ENCODE measurements around the gene COL5A1.

Gene COL5A1

DNA sequence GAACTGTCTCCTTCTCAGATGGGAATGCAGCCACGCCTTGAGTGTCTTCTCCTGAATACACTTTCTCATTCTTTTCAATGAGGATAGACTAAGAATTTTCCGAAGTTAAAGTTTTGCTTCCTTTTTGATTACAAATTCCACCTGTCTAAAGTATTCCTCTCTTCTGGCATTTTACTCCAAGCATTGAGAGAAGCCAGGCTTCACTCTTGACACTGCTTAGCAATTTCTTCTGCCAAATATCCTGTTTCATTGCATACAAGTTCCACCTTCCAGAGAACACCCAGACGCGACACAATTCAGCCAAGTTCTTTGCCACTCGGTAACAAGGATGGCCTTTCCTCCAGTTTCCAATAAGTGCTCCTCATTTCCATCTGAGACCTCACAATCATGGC, 35.6 kb upstream of the COL5A1 start:
- H3K27me3 ChIP-seq (ENCODE audit: insufficient read depth, poor library complexity, severe bottlenecking) = no peaks in the 10 kb centered on the region
- DNase-seq (ENCODE audit: low read depth in 1 of 2, low spot score in 1 of 2) = no peak
- H3K4me3 ChIP-seq (replicated peaks; ENCODE audit: insufficient read depth, low read length) = no peak overlapping the region
- no peak overlapping the region for H3K27ac ChIP-seq (replicated peaks)
- TF ChIP-seq GABPA (IDR thresholded peaks at IDR 0.05; ENCODE audit: low read depth) (no peak), SPI1 (IDR thresholded peaks at IDR 0.05; ENCODE audit: borderline replicate concordance, low read depth) (no peak), POLR2AphosphoS5 (IDR thresholded peaks at IDR 0.05; ENCODE audit: low read depth) (no peak)
- TF ChIP-seq, protein P1, sequence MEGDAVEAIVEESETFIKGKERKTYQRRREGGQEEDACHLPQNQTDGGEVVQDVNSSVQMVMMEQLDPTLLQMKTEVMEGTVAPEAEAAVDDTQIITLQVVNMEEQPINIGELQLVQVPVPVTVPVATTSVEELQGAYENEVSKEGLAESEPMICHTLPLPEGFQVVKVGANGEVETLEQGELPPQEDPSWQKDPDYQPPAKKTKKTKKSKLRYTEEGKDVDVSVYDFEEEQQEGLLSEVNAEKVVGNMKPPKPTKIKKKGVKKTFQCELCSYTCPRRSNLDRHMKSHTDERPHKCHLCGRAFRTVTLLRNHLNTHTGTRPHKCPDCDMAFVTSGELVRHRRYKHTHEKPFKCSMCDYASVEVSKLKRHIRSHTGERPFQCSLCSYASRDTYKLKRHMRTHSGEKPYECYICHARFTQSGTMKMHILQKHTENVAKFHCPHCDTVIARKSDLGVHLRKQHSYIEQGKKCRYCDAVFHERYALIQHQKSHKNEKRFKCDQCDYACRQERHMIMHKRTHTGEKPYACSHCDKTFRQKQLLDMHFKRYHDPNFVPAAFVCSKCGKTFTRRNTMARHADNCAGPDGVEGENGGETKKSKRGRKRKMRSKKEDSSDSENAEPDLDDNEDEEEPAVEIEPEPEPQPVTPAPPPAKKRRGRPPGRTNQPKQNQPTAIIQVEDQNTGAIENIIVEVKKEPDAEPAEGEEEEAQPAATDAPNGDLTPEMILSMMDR (IDR thresholded peaks at IDR 0.05; ENCODE audit: insufficient read depth, low read length) = no peak
- TF ChIP-seq, protein P2, sequence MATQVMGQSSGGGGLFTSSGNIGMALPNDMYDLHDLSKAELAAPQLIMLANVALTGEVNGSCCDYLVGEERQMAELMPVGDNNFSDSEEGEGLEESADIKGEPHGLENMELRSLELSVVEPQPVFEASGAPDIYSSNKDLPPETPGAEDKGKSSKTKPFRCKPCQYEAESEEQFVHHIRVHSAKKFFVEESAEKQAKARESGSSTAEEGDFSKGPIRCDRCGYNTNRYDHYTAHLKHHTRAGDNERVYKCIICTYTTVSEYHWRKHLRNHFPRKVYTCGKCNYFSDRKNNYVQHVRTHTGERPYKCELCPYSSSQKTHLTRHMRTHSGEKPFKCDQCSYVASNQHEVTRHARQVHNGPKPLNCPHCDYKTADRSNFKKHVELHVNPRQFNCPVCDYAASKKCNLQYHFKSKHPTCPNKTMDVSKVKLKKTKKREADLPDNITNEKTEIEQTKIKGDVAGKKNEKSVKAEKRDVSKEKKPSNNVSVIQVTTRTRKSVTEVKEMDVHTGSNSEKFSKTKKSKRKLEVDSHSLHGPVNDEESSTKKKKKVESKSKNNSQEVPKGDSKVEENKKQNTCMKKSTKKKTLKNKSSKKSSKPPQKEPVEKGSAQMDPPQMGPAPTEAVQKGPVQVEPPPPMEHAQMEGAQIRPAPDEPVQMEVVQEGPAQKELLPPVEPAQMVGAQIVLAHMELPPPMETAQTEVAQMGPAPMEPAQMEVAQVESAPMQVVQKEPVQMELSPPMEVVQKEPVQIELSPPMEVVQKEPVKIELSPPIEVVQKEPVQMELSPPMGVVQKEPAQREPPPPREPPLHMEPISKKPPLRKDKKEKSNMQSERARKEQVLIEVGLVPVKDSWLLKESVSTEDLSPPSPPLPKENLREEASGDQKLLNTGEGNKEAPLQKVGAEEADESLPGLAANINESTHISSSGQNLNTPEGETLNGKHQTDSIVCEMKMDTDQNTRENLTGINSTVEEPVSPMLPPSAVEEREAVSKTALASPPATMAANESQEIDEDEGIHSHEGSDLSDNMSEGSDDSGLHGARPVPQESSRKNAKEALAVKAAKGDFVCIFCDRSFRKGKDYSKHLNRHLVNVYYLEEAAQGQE (IDR thresholded peaks at IDR 0.05; ENCODE audit: insufficient replicate concordance, low read depth) = no peak

DNA sequence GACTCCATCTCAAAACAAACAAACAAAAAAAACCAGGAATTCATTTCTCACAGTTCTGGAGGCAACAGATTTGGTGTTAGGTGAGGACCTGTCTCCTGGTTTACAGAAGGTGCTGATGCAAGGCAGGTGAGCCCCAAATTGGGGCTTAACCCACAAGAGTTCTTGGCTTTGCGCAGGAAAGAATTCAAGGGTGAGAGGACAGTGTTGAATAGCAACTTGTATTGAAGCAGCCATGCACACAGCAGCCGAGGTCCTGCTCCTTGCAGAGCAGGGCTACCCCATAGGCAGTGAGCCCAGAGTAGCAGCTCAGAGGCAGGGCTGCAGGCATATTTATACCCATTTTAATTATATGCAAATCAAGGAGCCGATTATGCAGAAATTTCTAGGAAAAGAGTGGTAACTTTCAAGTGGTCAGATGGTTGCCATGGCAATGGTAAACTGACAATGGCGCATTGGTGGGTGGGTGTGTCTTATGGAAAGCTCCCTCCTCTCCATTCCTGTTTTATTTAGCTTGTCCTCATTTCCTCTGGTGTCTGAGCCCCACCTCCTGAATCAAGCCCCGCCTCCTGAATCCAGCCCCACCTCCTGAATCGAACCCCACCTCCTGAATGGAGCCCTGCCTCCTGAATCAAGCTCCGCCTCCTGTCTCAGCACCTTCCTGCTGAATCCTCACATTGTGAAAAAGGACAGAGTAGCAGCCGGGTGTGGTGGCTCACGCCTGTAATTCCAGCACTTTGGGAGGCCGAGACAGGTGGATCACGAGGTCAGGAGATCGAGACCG, 34.5 kb upstream of the COL5A1 start:
- TF ChIP-seq, protein P1 (IDR thresholded peaks at IDR 0.05; ENCODE audit: insufficient read depth, low read length) = no peak
- TF ChIP-seq, protein P2 (IDR thresholded peaks at IDR 0.05; ENCODE audit: insufficient replicate concordance, low read depth) = no peak
- TF ChIP-seq GABPA (IDR thresholded peaks at IDR 0.05; ENCODE audit: low read depth) = no peak
- no peak overlapping the region for H3K4me3 ChIP-seq (replicated peaks; ENCODE audit: insufficient read depth, low read length)
- H3K27me3 ChIP-seq (ENCODE audit: insufficient read depth, poor library complexity, severe bottlenecking) = no peaks in the 10 kb centered on the region
- H3K27ac ChIP-seq (replicated peaks) = no peak overlapping the region
- DNase-seq (ENCODE audit: low read depth in 1 of 2, low spot score in 1 of 2) = no peak

DNA sequence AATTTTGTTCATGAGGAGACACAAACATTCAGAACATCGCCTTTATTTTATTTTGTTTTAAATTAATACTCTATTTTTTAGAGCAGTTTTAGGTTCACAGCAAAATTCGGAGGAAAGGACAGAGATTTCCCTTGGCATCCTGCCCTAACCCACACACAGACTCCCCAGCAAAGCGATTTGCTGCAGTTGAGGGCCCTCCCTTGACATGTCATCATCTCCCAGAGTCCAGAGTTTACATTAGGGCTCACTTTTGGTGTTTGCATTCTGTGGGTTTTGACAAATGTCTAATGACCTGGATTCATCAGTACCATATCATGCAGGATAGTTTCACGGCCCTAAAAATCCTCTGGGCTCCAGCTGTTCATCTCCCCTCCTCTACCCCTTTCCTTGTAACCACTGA, 33.6 kb upstream of the COL5A1 start:
- TF ChIP-seq, protein P1 (IDR thresholded peaks at IDR 0.05; ENCODE audit: insufficient read depth, low read length) = no peak
- TF ChIP-seq, protein P2 (IDR thresholded peaks at IDR 0.05; ENCODE audit: insufficient replicate concordance, low read depth) = no peak
- TF ChIP-seq POLR2AphosphoS5 (IDR thresholded peaks at IDR 0.05; ENCODE audit: low read depth) (no peak), GABPA (IDR thresholded peaks at IDR 0.05; ENCODE audit: low read depth) (no peak), SPI1 (IDR thresholded peaks at IDR 0.05; ENCODE audit: borderline replicate concordance, low read depth) (no peak)
- H3K4me3 ChIP-seq (replicated peaks; ENCODE audit: insufficient read depth, low read length) = no peak overlapping the region
- H3K27ac ChIP-seq (replicated peaks) = no peak overlapping the region
- H3K27me3 ChIP-seq (ENCODE audit: insufficient read depth, poor library complexity, severe bottlenecking) = no peaks in the 10 kb centered on the region
- no peak for DNase-seq (ENCODE audit: low read depth in 1 of 2, low spot score in 1 of 2)

Data from HL-60 (cell line).